Endothelial cell of umbilical vein (primary cell): ENCODE results near the gene SLC12A7. TPM values are rescaled to one million over a fixed set of nuclear protein-coding genes. Genes with fewer than 3 reads are reported as not detected.

ENCODE experiments used
- microRNA-seq: library from miRNA; unstranded; fragments of <30 nt; microRNA quantifications from one replicate; pipeline ENCODE4 v1.2.0, GENCODE V29; 2021; ENCODE audit warnings: borderline number of aligned reads, borderline replicate concordance
- polyA plus RNA-seq, 4 experiments: library from polyadenylated mRNA; depleted of rRNA in 3 of 4; stranded (reverse) in 3 of 4; unstranded in 1 of 4; fragments of >200 nt; gene quantifications; 2 replicates each; pipeline versions ENCODE4 v1.2.1 to v1.2.3, GENCODE V29; 2011 to 2012; ENCODE audit warnings: missing spikeins in 1 of 4
- small RNA-seq: library from RNA; depleted of rRNA; stranded (forward); fragments of <200 nt; gene quantifications from one replicate; pipeline ENCODE3, GENCODE V24; 2012; ENCODE audit warnings: low replicate concordance, low read depth; ENCODE audit not compliant: insufficient read depth, insufficient read length
- total RNA-seq: library from RNA; stranded (reverse); gene quantifications from 2 replicates; pipeline ENCODE4 v1.2.3, GENCODE V29; 2021

SLC12A7 gene
- total and polyA plus RNA-seq, 2 donors (not counting 3 experiments of a cell fraction or from before 2014, with no cell fraction given), result 16.4 to 38.8 TPM

Small RNA genes within 50 kb of the gene (microRNA-seq; reads per million reads assigned to microRNA genes)
- not detected for gene MIR4635

Small RNA genes within 50 kb of the gene (small RNA-seq; reads per million reads assigned to genes)
- gene MIR4635, result not detected

Other genes starting within 250 kb of the SLC12A7 start
- 58.5 and 67.6 TPM in 2 replicates for gene BRD9, start 219.3 kb downstream of the SLC12A7 start, total RNA-seq
- gene BRD9, start 219.3 kb downstream of the SLC12A7 start, polyA plus RNA-seq, result 14.7 and 17.6 TPM in 2 replicates
- gene TRIP13, start 219.2 kb downstream of the SLC12A7 start, total RNA-seq, result 32.9 and 39.0 TPM in 2 replicates
- 14.9 and 17.4 TPM in 2 replicates for gene TRIP13, start 219.2 kb downstream of the SLC12A7 start, polyA plus RNA-seq
- gene NKD2, start 103.3 kb downstream of the SLC12A7 start, total RNA-seq, result not detected in 2 replicates
- 0.03 and 0.08 TPM in 2 replicates for gene NKD2, start 103.3 kb downstream of the SLC12A7 start, polyA plus RNA-seq
- gene SLC6A19, start 89.5 kb upstream of the SLC12A7 start, total RNA-seq, result not detected in 2 replicates
- not detected in 2 replicates for gene SLC6A19, start 89.5 kb upstream of the SLC12A7 start, polyA plus RNA-seq
- gene SLC6A18, start 113.3 kb upstream of the SLC12A7 start, total RNA-seq, result not detected in 2 replicates
- not detected in 2 replicates for gene SLC6A18, start 113.3 kb upstream of the SLC12A7 start, polyA plus RNA-seq
- gene TERT, start 183.0 kb upstream of the SLC12A7 start, total RNA-seq, result not detected in 2 replicates
- gene TERT, start 183.0 kb upstream of the SLC12A7 start, polyA plus RNA-seq, result 0.04 TPM in 1 of 2 replicates, not detected in the other
- 113 and 116 TPM in 2 replicates for gene CLPTM1L, start 233.0 kb upstream of the SLC12A7 start, total RNA-seq
- gene CLPTM1L, start 233.0 kb upstream of the SLC12A7 start, polyA plus RNA-seq, result 189 and 191 TPM in 2 replicates